Measurements from ENCODE around the gene ZKSCAN5. TPM values are rescaled to one million over a fixed set of nuclear protein-coding genes. Genes with fewer than 3 reads are reported as not detected.

ZKSCAN5 gene
- total RNA-seq: 7.0 and 7.9 TPM in 2 replicates

GRCh38 chr7:99504603-99505323 is at the start of gene ZKSCAN5:
TSS of gene ZKSCAN5 (plus strand) at chr7:99504662. CDS start at chr7:99506045, 1,383 bp downstream.

GRCh38 chr7:99472561-99473314 is 31.7 kb upstream of the ZKSCAN5 start, which contains the start of gene ZNF789:
TSS of gene ZNF789 (plus strand) at chr7:99472890. CDS start at chr7:99476457, 3,567 bp downstream.

GRCh38 chr7:99499721-99500636 is 4.5 kb upstream of the ZKSCAN5 start, which contains the start of gene ZNF394:
TSS of gene ZNF394 (minus strand) at chr7:99500281. CDS start at chr7:99500093, 188 bp downstream.

DNA sequence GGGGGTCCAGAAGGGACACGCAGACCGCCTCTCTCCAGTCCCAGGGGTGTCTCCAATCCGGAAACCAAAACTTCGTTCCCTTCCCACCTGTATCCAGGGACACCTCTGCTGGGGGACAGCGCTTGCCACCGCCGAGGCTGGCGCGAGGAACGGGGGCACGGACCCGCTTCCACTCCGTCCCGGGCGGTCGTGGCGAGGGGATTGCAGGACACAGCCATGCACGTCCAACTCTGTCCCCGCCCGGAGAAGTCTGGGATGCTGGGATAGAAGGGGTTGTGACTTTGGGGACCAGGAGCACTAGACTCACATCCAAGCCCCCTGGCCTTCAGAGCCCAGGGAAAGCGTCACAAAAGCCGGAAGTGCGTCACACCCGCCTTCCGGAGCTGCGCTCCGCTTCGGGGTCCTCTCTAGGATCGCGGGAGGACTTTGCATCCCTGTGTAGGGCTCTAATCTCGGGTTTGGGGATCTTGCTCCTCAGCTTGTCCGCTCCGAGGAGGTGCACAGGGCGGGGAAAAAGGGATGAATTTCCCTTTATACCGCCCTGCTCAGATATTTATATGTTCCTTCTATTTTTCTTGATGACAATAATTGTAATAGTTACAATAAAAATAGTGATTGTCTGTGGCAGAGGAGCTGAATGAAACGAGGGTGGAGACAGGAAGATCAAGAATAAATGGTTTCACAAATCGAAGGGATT is 47.5 kb downstream of the ZKSCAN5 start, which contains the start of gene FAM200A:
TSS of gene FAM200A (minus strand) at position 348 of the 697 bp plus-strand sequence. CDS start 3,707 bp downstream, outside the sequence.

GRCh38 chr7:99558306-99559174 is 54.1 kb downstream of the ZKSCAN5 start, which contains the start of gene ZNF655:
TSS of gene ZNF655 (plus strand) at chr7:99558642. CDS start at chr7:99560560, 1,918 bp downstream.

Other genes starting within 250 kb of the ZKSCAN5 start
- gene MYH16, start 231.8 kb upstream of the ZKSCAN5 start, total RNA-seq: under 0.01 and 1.2 TPM in 2 replicates
- 271 and 291 TPM in 2 replicates for gene ARPC1A, start 178.8 kb upstream of the ZKSCAN5 start, total RNA-seq
- 356 and 357 TPM in 2 replicates for gene ARPC1B, start 129.9 kb upstream of the ZKSCAN5 start, total RNA-seq
- 32.0 and 49.9 TPM in 2 replicates for gene PDAP1, start 96.1 kb upstream of the ZKSCAN5 start, total RNA-seq
- gene BUD31, start 95.7 kb upstream of the ZKSCAN5 start, total RNA-seq: 108 and 127 TPM in 2 replicates
- 8.0 and 13.4 TPM in 2 replicates for gene PTCD1, start 65.9 kb upstream of the ZKSCAN5 start, total RNA-seq
- gene CPSF4, start 65.7 kb upstream of the ZKSCAN5 start, total RNA-seq: 36.1 and 41.8 TPM in 2 replicates
- 391 and 494 TPM in 2 replicates for gene ATP5MF, start 38.5 kb upstream of the ZKSCAN5 start, total RNA-seq
- gene ZNF789, start 31.8 kb upstream of the ZKSCAN5 start, total RNA-seq: 2.6 and 2.7 TPM in 2 replicates
- 24.1 and 30.1 TPM in 2 replicates for gene ZNF394, start 4.4 kb upstream of the ZKSCAN5 start, total RNA-seq
- gene FAM200A, start 47.5 kb downstream of the ZKSCAN5 start, total RNA-seq: 5.8 and 8.7 TPM in 2 replicates
- 30.6 and 52.9 TPM in 2 replicates for gene ZNF655, start 54.0 kb downstream of the ZKSCAN5 start, total RNA-seq
- 0.64 and 2.2 TPM in 2 replicates for gene TMEM225B, start 93.6 kb downstream of the ZKSCAN5 start, total RNA-seq
- 8.2 and 8.3 TPM in 2 replicates for gene ZSCAN25, start 112.3 kb downstream of the ZKSCAN5 start, total RNA-seq
- 2.2 and 2.8 TPM in 2 replicates for gene CYP3A5, start 175.3 kb downstream of the ZKSCAN5 start, total RNA-seq
- not detected in 2 replicates for gene CYP3A7, start 230.5 kb downstream of the ZKSCAN5 start, total RNA-seq

Data from tracheal epithelial cell (primary cell).